NCI-H526 treated with DMSO at 0.1 percent for 48 hours (cell line): ENCODE measurements around the gene GOLIM4.
A peak's percentile ranks its signal among the peaks of the same experiment; 100 is the strongest.
"Not testable (repeated sequence)": the region's sequence is repeated elsewhere in the genome, so short reads cannot be mapped to it uniquely, and the experiment has no call there.

Experiments used
- DNase-seq: peaks from one replicate; lab custom pipeline; 2025; lab: John Stamatoyannopoulos, UW

The GOLIM4 gene

DNA sequence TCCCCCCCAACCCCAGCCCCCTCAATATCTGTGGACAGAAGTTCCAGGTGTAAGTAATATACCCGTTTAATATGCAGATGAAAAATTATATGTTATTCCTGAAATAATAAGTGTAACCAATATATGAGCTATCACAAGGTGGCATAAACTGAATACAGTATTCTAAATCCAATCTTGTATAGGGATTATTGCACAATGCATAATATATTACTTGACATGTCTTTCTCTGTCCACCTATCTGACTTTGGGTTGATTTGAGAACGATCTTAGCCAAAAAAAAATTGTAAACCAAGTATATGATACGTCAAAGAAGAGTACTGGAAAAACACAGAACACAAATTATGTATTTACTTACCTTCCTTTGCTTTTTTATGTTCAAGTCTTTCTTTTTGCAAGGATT is 47.8 kb downstream of the GOLIM4 start:
- DNase-seq: no peak

DNA sequence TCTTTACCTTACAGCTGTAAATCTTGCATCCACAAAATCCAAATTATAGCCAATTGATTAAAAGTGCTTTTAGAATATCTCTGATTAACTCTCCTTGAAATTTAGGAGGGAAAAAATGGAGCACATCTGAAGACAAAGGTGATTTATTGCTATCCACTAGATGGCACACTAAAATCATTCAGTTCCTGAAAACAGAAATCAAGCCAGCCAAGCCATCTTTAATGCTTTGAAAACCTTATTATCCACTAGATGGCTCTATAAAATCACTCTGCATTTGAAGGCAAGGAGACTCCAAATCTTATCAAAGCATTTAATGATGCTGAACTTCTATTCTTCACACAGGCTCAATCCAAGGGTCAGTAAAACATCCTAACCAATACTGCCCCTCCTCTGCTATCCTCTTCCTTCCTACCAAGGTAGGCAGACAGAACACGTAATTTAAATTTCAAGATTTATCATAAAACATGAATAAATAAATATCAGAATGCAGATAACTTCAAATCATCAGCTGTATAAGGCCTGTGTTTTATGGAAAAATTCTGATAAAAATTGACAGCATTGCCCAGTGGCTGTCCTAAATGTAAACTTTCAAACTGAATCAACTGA is 48.4 kb downstream of the GOLIM4 start:
- DNase-seq: peak; percentile 82

DNA sequence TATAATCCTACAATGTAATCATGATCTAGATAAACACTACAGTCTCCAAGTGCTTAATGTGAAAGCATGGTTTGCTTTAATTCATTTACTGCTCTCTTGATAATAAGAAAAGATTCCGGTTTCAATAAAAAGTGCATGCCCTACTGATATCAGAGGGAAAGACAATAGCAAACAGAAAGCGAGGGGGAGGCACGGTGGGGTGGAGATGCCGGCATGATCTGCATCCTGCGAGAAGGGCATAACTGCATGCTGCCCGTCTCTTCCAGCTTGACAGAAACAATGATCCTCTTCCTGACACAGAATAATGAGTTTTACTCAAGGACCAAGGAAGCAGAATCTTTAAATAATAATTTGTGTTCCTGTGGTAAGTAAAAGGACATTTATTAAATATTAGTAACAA is 51.7 kb downstream of the GOLIM4 start:
- DNase-seq: no peak

DNA sequence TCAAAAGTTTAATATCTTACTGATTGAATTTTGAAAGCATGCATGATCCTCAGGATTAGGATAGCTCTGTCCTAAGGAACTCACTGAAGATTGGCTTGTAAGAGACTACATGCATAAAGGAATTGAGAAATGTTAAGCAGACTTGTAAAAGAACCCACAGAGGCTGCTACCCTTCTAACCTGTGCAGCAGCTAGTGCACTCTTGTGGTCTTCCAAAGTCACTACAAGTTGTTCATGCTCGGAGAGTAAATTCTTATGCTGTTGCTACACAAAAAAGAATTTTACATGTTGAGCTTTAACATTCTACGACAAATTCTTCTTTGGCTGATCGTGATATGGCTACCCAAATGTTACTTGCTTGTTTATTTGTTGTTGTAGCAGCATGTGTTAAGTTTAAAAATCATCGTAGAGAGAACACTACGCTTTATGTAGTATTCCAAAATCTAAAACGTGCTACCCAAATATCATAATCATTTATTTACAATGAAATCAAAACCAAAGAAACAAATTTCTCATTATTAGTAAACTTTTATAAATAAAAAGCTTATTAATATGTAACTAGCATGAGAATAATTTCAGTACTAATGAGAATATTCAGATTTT is 55.0 kb downstream of the GOLIM4 start:
- DNase-seq: peak; percentile 29

DNA sequence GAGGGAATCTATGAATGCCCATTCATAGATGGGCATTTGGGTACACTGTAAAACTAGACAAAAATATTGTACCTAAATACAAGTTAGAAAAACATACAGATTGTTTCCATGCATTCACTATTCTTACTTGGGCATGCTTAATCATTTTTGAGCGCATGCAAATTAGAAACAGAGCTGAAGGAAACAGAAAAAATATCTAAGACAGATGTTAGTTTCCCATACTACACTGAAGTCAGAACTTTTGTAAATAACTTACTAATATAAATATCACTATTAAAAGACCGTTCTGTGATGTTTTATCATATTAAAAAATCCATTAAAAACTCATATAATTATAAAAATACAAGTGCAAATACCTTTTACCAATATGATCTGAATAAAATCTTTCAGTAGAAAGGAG is 58.7 kb downstream of the GOLIM4 start:
- DNase-seq: no peak

DNA sequence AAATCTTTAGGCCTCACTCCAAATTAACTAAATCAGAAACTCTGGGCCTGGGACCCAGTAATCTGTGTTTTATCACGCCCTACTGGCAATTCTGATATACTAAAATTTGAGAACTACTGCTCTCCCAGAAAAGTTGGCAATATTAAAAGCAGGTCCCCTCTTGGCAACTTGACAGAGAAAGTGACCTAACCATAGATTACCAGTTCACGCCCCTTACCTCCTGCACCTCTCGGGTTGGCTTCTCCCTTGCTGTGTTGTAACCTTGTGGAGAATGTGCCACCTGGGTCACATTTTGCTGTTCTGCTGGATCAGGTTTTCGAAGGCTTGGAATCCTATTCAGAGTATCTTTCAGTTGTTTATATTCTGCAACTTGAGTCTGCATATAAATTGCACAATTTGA is 59.1 kb downstream of the GOLIM4 start:
- DNase-seq: no peak

DNA sequence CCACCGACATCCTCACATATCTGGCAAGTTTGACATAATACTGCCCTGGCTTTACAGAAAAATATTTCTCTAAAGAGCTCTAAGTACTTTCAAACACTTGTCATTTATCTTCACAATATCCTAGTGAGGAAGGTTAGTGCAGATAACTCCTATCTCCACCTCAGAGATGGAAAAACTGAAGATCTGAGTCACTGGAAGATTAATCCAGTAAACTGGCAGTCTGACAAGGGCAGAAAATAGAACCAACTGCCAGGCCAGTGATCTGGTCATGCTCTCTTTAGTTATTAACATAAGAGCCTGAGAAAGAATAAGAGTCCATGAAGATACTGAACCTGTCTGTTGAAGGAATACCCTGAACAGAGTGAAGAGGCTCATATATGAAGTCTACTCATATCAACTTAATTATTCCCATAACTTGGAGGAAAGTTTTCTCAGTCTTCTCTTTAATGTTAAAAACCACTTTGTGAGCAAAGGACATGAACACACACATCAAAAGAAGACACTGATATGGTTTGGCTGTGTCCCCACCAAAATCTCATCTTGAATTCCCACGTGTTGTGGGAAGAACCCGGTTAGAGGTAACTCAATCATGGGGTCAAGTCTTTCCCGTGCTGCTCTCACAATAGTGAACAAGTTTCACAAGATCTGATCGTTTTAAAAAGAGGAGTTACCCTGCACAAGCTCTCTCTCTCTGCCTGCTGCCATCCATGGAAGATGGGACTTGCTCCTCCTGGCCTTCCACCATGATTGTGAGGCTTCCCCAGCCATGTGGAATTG is 61.4 kb downstream of the GOLIM4 start:
- DNase-seq: no peak

DNA sequence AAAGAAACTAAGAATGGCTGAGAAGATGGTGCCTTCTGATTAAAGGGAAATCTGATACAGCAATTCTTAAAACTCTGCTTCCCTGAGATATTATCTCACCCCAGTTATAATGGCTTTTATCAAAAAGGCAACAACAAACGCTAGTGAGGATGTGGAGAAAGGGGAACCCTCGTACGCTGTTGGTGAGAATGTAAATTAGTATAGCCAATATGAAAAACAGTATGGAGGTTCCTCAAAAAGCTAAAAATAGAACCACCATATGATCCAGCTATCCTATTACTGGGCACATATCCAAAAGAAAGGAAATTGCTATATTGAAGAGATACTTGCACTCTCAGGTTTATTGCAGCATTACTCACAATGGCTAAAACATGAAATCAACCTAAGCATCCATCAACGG is 65.1 kb downstream of the GOLIM4 start:
- peak; percentile 5 for DNase-seq

DNA sequence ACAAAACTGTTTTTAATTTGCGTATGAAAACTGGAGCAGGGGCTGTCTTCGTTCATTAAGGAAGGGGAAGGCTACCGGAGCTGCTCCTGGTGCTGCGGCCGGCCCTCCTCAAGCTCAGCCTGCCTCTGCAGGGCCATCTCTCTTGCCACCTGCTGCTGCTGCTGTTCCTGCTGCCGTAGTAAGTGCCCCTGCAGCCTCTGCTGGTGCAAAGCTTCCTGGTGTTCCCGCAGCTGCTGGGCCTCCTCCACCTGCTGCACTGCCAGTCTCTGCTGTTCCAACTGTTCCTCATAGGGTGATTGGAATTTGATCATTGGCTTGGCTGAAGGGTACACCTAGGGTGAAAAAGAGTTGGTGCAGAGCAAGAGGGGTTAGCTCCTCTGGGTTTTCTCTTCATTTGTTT is 66.0 kb downstream of the GOLIM4 start:
- no peak for DNase-seq

DNA sequence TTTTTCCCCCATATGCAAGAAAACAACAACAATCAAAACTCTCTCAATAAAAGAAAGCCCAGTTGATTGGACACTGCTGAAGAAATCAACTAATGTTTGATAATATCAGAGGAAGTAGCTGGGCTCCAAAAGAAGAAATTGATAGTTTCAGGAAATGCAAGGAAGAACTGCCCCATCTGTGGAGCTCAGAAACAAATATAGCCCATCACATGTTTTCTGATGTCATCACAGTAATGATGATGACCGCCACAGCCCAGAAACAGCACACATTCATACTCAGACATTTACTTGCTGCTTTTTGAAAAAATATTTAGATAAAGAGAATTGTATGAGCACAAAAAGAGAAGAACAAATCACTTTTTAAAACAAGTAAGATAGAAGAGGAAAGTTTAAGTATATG is 67.6 kb downstream of the GOLIM4 start:
- no peak for DNase-seq

DNA sequence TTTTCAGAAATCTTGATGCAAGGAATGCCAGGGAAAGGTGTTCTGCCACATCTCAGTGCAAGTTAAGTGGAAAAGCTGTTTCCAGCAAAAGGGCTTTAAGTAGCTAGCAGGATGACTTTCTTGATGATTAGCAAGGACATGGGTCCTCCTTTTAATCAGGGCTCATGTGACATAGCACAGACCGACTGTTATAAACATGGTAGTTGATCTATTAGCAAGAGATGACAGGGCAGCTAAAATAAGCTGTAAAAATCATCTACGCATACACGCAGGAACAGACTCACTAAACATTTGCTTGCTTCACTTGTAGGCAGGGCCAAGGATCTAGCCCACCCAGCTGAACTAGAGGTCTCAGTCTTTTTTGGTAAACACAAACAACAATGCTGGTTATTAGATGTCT is 69.0 kb downstream of the GOLIM4 start:
- no peak for DNase-seq

DNA sequence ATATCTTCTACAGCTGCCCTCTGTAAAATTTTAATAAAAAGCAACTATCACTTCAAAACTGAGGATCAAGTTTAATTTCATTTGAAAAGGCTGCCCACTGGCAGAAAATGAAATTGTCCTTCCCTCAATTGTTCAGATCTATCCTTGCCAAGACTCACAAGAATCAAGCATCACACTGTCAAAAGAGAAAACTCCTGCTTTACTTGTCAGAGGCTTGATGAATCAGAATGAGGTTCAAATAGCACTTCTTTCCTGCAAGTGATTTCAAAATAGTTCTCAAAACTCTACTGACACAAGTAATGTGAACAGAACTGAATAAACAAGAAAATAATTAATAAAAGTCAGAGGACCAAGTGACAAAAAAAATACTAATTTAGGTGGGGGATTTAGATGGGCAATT is 70.6 kb downstream of the GOLIM4 start:
- no peak for DNase-seq

DNA sequence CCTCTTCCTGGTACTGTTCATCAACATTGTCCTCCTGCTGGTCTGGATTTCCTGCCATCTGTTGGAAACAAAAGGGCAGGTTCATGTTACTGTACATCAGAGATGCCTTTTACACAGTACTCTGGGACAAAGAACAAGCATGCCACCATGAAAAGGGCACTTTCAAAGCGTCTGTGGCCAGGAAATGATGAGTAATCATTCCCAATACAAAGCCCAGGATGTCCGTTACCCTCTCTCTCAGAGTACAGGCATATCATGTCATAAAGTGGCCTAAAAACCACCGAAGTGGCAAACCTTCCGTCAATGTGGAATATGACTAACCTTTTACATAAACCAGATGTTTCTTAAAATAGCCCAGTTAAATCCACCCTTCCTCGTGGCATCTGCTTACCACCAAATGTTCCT is 71.2 kb downstream of the GOLIM4 start:
- DNase-seq: no peak

DNA sequence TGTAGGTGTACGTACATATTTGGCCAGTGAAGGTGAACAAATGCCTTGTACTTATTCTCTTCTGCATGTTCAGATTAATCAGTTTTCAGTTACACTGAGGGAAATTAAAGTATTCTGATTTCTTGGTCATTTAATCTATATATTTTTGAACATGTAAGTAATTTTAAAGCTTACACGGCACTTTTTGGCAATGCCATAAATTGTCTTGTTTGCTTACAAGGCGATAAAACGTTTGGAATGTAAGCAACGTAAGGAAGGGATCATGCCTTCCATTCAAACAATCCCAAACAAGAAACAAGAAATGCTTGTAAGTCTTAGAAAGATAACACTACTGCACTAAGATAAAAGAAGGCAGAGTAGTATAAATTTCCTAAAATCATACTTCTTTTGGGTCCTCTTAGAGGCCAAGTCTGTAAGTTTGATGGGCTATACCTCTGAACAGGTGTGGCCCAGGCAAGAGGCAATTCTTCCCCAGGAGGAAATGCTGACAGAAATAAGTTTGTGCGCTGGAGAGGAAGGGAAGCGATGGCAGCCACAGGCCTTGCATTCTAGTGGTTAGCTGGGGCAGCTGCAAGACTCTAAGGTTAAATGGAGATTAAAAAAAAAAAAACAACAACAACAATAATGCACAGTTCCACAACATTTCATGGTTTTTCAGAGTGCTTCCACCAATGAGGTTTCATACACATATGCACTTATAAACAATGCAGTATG is 73.8 kb downstream of the GOLIM4 start:
- no peak for DNase-seq

DNA sequence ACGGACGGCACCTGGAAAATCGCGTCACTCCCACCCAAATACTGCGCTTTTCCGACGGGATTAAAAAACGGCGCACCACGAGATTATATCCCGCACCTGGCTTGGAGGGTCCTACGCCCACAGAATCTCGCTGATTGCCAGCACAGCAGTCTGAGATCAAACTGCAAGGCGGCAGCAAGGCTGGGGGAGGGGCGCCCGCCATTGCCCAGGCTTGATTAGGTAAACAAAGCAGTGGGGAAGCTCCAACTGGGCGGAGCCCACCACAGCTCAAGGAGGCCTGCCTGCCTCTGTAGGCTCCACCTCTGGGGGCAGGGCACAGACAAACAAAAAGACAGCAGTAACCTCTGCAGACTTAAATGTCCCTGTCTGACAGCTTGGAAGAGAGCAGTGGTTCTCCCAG is 84.4 kb downstream of the GOLIM4 start:
- DNase-seq: not testable (repeated sequence)

DNA sequence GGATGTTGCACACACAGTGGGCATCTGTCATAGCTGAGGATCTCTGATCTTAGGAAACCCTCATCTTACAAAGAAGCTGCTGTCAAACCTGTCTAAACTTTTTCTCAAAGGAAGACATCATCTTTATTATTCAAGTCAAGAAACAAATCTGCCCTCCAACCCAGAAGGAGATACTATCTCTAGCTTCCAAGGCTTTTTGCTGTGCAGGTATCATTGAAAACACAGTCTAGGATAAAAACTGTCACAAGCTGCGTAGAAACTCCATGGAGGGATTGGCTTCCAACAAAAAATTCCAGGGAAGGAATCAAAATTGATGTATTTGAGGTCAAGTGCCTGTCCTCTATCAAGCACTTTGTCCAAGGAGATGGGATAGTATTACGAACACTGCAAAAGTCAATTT is 89.1 kb downstream of the GOLIM4 start:
- DNase-seq: no peak

DNA sequence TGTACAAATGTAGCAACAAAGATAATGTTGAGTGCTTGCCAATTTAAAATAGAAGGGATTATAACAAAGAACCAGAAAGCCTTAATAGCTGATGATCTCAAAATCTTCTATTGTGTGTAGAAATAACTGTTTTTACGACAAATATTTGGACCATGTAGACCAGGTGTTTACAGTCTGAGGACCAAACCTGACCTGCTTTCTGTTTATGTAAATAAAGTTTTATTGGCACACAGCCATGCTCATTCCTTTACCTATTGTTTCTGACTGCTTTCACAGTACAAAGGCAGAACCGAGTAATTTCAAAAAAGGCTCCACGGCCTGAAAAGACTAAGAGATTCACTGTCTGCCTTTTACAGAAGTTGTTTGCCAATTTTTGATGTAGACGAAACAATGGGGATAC is 91.8 kb downstream of the GOLIM4 start:
- DNase-seq: no peak

DNA sequence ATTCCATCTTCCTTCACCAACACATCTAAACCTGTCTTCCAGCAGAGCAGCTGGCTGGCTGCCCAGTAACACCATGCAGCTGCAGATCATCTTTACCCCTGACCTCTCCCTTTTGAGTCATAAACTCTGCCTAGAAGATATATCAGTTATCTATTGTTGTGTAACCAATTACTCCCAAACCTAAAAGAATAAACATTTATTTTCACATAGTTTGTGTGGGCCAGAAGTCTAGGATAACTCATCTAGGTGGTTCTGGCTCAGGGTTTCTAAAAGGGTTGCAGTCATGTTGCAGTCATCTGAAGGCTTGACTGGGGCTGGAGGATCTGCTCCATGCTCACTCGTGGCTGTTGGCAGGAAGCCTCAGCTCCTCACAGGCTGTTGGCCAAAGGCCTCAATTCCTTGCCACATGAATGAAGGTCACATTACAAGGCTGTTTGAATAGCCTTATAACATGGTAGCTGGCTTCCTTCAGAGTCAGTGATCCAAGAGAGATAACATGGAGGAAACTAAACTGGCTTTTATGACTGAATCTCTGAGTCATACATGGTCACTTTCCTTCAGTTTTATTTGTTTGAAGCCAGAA is 92.8 kb downstream of the GOLIM4 start:
- no peak for DNase-seq

DNA sequence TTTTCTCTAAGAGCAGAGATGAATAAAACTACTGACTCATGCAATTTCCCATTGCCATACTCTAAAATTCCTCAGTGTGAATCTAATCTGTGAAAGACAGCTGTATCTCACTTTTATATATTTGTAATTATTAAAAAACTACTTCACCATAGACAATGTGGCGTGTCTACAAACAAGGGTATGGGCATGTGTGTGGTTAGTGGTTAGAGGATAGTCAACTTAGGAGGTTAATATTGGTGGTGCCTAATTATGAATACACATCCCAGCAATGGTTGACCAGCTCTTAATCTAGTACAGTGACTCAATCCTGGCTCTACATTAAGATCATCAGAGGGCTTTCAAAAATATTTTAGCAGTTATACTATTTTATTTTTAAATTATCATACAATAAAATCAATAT is 94.5 kb downstream of the GOLIM4 start:
- no peak for DNase-seq

DNA sequence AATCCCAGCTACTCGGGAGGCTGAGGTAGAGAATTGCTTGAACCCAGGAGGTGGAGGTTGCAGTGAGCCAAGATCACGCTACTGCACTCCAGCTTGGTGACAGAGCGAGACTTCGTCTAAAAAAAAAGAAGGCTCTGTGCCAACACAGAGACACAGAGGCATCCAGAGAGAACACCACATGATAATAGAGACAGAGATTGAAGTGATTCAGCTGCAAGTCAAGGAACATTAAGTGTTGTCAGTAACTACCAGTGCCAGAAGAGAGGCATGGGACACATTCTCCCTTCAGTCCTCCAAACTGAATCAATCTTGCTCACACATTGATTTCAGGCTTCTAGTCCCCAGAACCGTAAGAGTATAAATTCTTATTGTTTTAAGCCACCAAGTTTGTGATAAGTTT is 97.5 kb downstream of the GOLIM4 start:
- DNase-seq: no peak

DNA sequence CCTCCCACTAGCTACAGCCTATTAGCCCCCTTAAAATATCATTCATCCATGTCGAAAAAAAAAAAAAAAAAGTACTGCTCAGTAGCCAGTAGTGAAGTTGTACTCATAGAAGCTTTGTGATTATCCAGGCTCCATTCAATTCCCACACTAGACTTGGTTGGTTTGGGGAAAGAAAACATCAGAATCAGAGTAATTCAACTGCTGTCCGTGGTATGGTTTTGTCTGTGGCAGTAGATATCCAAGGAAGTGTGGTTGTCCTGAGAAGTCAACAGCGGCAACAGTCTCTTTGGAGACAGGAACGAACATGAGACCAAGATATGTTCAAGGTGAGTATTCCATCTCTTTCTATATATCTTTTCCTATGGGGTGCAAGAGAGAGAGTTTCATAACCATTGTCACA is 99.2 kb downstream of the GOLIM4 start:
- DNase-seq: no peak

DNA sequence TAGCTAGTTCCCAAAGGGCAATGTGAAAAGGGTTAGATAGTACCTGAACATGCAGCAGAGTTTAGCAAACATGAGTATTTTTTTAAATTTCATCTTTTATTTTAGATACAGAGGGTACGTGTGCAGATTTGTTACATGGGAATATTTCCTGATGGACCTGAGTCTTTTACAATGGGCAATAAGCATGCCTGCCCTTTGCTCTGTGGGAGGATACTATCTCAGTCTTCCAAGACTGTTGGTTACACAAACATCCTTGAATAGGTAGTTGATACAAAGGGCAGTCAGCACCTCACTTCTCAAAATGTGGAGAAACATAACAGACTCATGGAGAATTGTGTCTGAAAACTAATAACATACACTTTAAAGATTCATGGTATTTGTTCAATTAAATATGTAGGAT is 103.3 kb downstream of the GOLIM4 start:
- DNase-seq: no peak

DNA sequence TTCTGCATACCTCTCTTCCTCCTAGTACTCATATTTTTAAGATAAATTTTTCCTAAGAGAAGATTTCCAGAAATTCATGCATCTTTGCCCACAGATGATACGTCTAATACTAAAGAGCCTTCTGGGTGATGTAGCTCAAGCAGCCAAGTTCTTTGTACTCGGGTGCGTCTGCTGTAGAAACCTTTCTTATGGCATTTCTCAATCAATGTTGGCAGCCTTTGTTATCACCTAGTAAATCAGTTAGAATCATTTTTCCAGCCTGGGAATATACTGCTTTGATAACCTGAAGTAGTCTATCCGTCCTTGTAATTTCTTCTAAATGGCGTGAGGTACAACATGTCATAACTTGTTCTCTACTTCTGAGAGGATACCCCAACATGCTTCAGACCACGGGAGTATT is 104.5 kb downstream of the GOLIM4 start:
- DNase-seq: no peak
